HCT116 (cell line): Measurements from ENCODE around the gene WDR90. TPM values are rescaled to one million over a fixed set of nuclear protein-coding genes. Genes with fewer than 3 reads are reported as not detected.

Experiments
- ATAC-seq: fragments of 200-7000 bp; cut with Tn5 transposase; 2 replicates; pipeline ENCODE4 v1.9.1; 2020; ENCODE audit warnings: mild to moderate bottlenecking, moderate library complexity
- BruUV-seq: library from RNA; stranded (reverse); fragments of 400-500 nt; replicated peaks from 2 replicates; lab custom pipeline; 2021; lab: Mats Ljungman, UMichigan
- CTCF ChIA-PET: fragments of 300-600 bp; sonication (Branson Sonifier 250); formaldehyde crosslinking; loops from one replicate; lab custom pipeline; 2021; ENCODE audit warnings: antibody characterized with exemption; lab: Charles Lee
- POLR2A ChIA-PET: fragments of 300-600, 350-600 bp; sonication (Branson Sonifier 250); formaldehyde crosslinking; loops from one replicate; lab custom pipeline; 2021; ENCODE audit warnings: antibody characterized with exemption; lab: Charles Lee
- RAD21 ChIA-PET, 2 experiments: fragments of 300-600 bp; sonication (Branson Sonifier 250); formaldehyde crosslinking; loops; one replicate each; lab custom pipeline; 2023; ENCODE audit warnings: low total read pairs in 2 of 2; ENCODE audit not compliant: uncharacterized antibody in 2 of 2, unreplicated experiment in 2 of 2, low non-redundant PET in 1 of 2; lab: Charles Lee
- DNase-seq: peaks from one replicate; pipeline ENCODE4 v3.0.0-alpha.2; 2010; ENCODE audit warnings: low read depth, low spot score
- H2AFZ ChIP-seq: fragments of 200-600 bp; shearing (Covaris generic), sonication (generic); 2 replicates; pipeline ENCODE4 v1.6.1; 2017; ENCODE audit warnings: low read depth, mixed run types, mixed read lengths, antibody characterized with exemption, low read length; ENCODE audit not compliant: poor library complexity, severe bottlenecking
- H3K27ac ChIP-seq: 2 replicates; pipeline ENCODE4 v1.5.1; 2012; ENCODE audit warnings: low read depth, low read length
- H3K27me3 ChIP-seq: fragments of 200-600 bp; sonication (generic); 2 replicates; pipeline ENCODE4 v1.6.1; 2016; ENCODE audit warnings: mixed run types, low read length, mixed read lengths; ENCODE audit not compliant: insufficient read depth
- H3K36me3 ChIP-seq, 2 experiments: fragments of 200-500 bp in 1 of 2; fragments of 200-600 bp in 1 of 2; sonication (Bioruptor generic) in 1 of 2; sonication (generic) in 1 of 2; 2 replicates each; pipeline versions ENCODE4 v1.5.1 to v1.6.1; 2014 to 2016; ENCODE audit warnings: low read length in 2 of 2, inconsistent platforms in 1 of 2, mixed read lengths in 1 of 2, mixed run types in 1 of 2; ENCODE audit not compliant: insufficient read depth in 2 of 2, control insufficient read depth in 1 of 2
- H3K4me1 ChIP-seq, 2 experiments: fragments of 200-600 bp in 1 of 2; sonication (generic) in 1 of 2; 2 replicates each; pipeline versions ENCODE4 v1.5.1 to v1.6.1; 2012 to 2017; ENCODE audit warnings: low read length in 2 of 2, inconsistent platforms in 1 of 2, mild to moderate bottlenecking in 1 of 2, mixed read lengths in 1 of 2, mixed run types in 1 of 2, moderate library complexity in 1 of 2; ENCODE audit not compliant: insufficient read depth in 2 of 2, control insufficient read depth in 1 of 2
- H3K4me2 ChIP-seq: fragments of 200-600 bp; sonication (generic); 2 replicates; pipeline ENCODE4 v1.6.1; 2017; ENCODE audit warnings: mixed run types, low read length, mixed read lengths
- H3K4me3 ChIP-seq, 2 experiments: fragments of 200-600 bp in 1 of 2; sonication (generic) in 1 of 2; replicated peaks in 1 of 2; 2 replicates each; pipeline ENCODE4 v1.5.1; 2011 to 2016; ENCODE audit warnings: low read length in 2 of 2, control low read depth in 1 of 2, low read depth in 1 of 2, mild to moderate bottlenecking in 1 of 2, mixed read lengths in 1 of 2, mixed run types in 1 of 2
- H3K79me2 ChIP-seq: fragments of 200-600 bp; sonication (generic); 2 replicates; pipeline ENCODE4 v1.6.1; 2017; ENCODE audit warnings: mild to moderate bottlenecking, mixed run types, low read length, moderate library complexity, mixed read lengths; ENCODE audit not compliant: insufficient read depth
- H3K9ac ChIP-seq: fragments of 200-600 bp; sonication (generic); 2 replicates; pipeline ENCODE4 v1.6.1; 2016; ENCODE audit warnings: low read length, mixed read lengths
- H3K9me2 ChIP-seq: fragments of 200-600 bp; sonication (generic), shearing (Covaris generic); 2 replicates; pipeline ENCODE4 v1.6.1; 2017; ENCODE audit warnings: mixed run types, mild to moderate bottlenecking, moderate library complexity; ENCODE audit not compliant: insufficient read depth
- H3K9me3 ChIP-seq, 2 experiments: fragments of 200-500 bp in 1 of 2; fragments of 200-600 bp in 1 of 2; sonication (Bioruptor generic) in 1 of 2; sonication (generic) in 1 of 2; 2 replicates each; pipeline ENCODE4 v1.6.1; 2014 to 2017; ENCODE audit warnings: low read length in 2 of 2, mixed read lengths in 2 of 2, inconsistent platforms in 1 of 2, low read depth in 1 of 2, mild to moderate bottlenecking in 1 of 2, mixed run types in 1 of 2, moderate library complexity in 1 of 2; ENCODE audit not compliant: control insufficient read depth in 1 of 2, insufficient read depth in 1 of 2
- H4K20me1 ChIP-seq: fragments of 200-600 bp; sonication (generic), shearing (Covaris generic); 2 replicates; pipeline ENCODE4 v1.6.1; 2017; ENCODE audit warnings: mixed run types, mild to moderate bottlenecking, moderate library complexity; ENCODE audit not compliant: insufficient read depth
- CEBPB ChIP-seq: IDR thresholded peaks from 2 replicates; pipeline ENCODE4 v1.6.1; 2012; ENCODE audit warnings: low read depth
- CTCF ChIP-seq, 3 experiments: fragments of 200-600 bp in 1 of 3; sonication (generic) in 1 of 3; IDR thresholded peaks in 2 of 3; conservative IDR thresholded peaks in 1 of 3; 2 replicates each; pipeline ENCODE4 v1.5.1; 2012 to 2017; ENCODE audit warnings: low read depth in 2 of 3, low read length in 2 of 3, antibody characterized with exemption in 1 of 3, borderline replicate concordance in 1 of 3, control low read depth in 1 of 3, mild to moderate bottlenecking in 1 of 3, mixed read lengths in 1 of 3, mixed run types in 1 of 3, moderate library complexity in 1 of 3; ENCODE audit not compliant: insufficient read depth in 1 of 3
- ELF1 ChIP-seq: IDR thresholded peaks from 2 replicates; pipeline ENCODE4 v1.6.1; 2012; ENCODE audit warnings: low read depth, borderline replicate concordance
- EZH2 ChIP-seq: fragments of 200-600 bp; sonication (generic); IDR thresholded peaks from 2 replicates; pipeline ENCODE4 v1.6.1; 2017; ENCODE audit warnings: antibody characterized with exemption, mixed run types
- FOSL1 ChIP-seq: IDR thresholded peaks from 2 replicates; pipeline ENCODE4 v1.6.1; 2012; ENCODE audit warnings: low read depth
- JUND ChIP-seq: IDR thresholded peaks from 2 replicates; pipeline ENCODE4 v1.6.1; 2012
- POLR2A ChIP-seq: IDR thresholded peaks from 2 replicates; pipeline ENCODE4 v1.7.0; 2011; ENCODE audit warnings: borderline replicate concordance; ENCODE audit not compliant: insufficient read depth, insufficient read length; ENCODE audit errors: extremely low read depth
- POLR2AphosphoS5 ChIP-seq: IDR thresholded peaks from 2 replicates; pipeline ENCODE4 v1.6.1; 2011; ENCODE audit warnings: mild to moderate bottlenecking, low read depth, low read length, moderate library complexity
- SIN3A ChIP-seq: IDR thresholded peaks from 2 replicates; pipeline ENCODE4 v1.6.1; 2012; ENCODE audit warnings: low read depth
- SP1 ChIP-seq: IDR thresholded peaks from 2 replicates; pipeline ENCODE4 v1.6.1; 2012; ENCODE audit warnings: low read depth
- SRF ChIP-seq: IDR thresholded peaks from 2 replicates; pipeline ENCODE4 v1.6.1; 2012; ENCODE audit warnings: low read depth
- TCF7L2 ChIP-seq: IDR thresholded peaks from 2 replicates; pipeline ENCODE4 v1.7.0; 2011; ENCODE audit warnings: borderline replicate concordance, inconsistent platforms; ENCODE audit not compliant: insufficient read depth, insufficient read length; ENCODE audit errors: extremely low read depth
- YY1 ChIP-seq: IDR thresholded peaks from 2 replicates; pipeline ENCODE4 v1.6.1; 2011; ENCODE audit warnings: low read length, low read depth, moderate library complexity, mild to moderate bottlenecking; ENCODE audit not compliant: insufficient replicate concordance; ENCODE audit errors: extremely low read depth
- ZBTB33 ChIP-seq: IDR thresholded peaks from 2 replicates; pipeline ENCODE4 v1.6.1; 2011; ENCODE audit warnings: mild to moderate bottlenecking, low read length, moderate library complexity; ENCODE audit not compliant: insufficient replicate concordance; ENCODE audit errors: extremely low read depth
- ZFX ChIP-seq: fragments of 450-650 bp; IDR thresholded peaks from 2 replicates; pipeline ENCODE4 v1.6.1; 2017
- intact Hi-C: fragments of 100-400 bp; cut with micrococcal nuclease; formaldehyde crosslinking; loops from 2 replicates; pipeline ENCODE4 v1.10.0; 2022
- total RNA-seq: library from RNA; stranded (reverse); gene quantifications from one replicate; pipeline ENCODE4 v1.2.1, GENCODE V29; 2021; ENCODE audit not compliant: unreplicated experiment

The WDR90 gene
- total RNA-seq, 1 experiment from 2014 or later = 73.7 TPM

GRCh38 chr16:633336-634050 lies 15.7 kb upstream of the WDR90 start:
- no peaks in the 10 kb centered on the region for H3K9me2 ChIP-seq
- no peaks in the 10 kb centered on the region for H3K27me3 ChIP-seq
- H3K9ac ChIP-seq = no peak overlapping the region
- ChIA-PET POLR2A (no interaction called here), CTCF (no interaction called here), RAD21 (no interaction called here)
- H3K9me3 ChIP-seq = no peaks in the 10 kb centered on the region
- H4K20me1 ChIP-seq = no peaks in the 10 kb centered on the region
- H3K4me1 ChIP-seq = peaks cover 3 to 21% of the 10 kb centered on the region in 2 experiments; a peak in 3 of 4 replicates
- H2AFZ ChIP-seq = no peak overlapping the region
- H3K4me2 ChIP-seq = no peak overlapping the region
- TF ChIP-seq SRF = no peak
- TF ChIP-seq POLR2AphosphoS5 = no peak
- TF ChIP-seq SP1 = no peak
- no peak for TF ChIP-seq ZBTB33
- no peak for TF ChIP-seq FOSL1
- TF ChIP-seq POLR2A = no peak
- no peak for TF ChIP-seq CTCF (IDR thresholded peaks at IDR 0.05 in 2 of 3, conservative IDR thresholded peaks at IDR 0.05 in 1 of 3; ENCODE audit: borderline replicate concordance in 1 of 3, insufficient read depth in 1 of 3, low read depth in 2 of 3, low read length in 2 of 3)
- no peak for TF ChIP-seq TCF7L2
- TF ChIP-seq EZH2 = no peak
- no peak for TF ChIP-seq JUND
- no peak for TF ChIP-seq ELF1
- no peak for TF ChIP-seq CEBPB
- no peak for TF ChIP-seq SIN3A
- no peak for TF ChIP-seq YY1
- TF ChIP-seq ZFX = no peak
- no peak overlapping the region for H3K4me3 ChIP-seq
- ATAC-seq (no peak), DNase-seq (no peak)
- intact Hi-C loops = no loop called here
- H3K36me3 ChIP-seq = no peaks in the 10 kb centered on the region
- BruUV-seq = no TSS peak
- no peak overlapping the region for H3K27ac ChIP-seq
- H3K79me2 ChIP-seq = peaks cover 15% of the 10 kb centered on the region; the same call in 1 of the 2 replicates
